ENCODE measurements around the gene MAST2. TPM values are rescaled to one million over a fixed set of nuclear protein-coding genes. Genes with fewer than 3 reads are reported as not detected.
"Not testable (repeated sequence)": the region's sequence is repeated elsewhere in the genome, so short reads cannot be mapped to it uniquely, and the experiment has no call there.

MAST2 gene
- polyA plus RNA-seq, 1 donor, result 49.7 TPM

- no peaks in the 10 kb centered on the region for H3K27me3 ChIP-seq (ENCODE audit: control insufficient read depth, insufficient read depth, low read length)
- no peaks in the 10 kb centered on the region for H3K36me3 ChIP-seq (ENCODE audit: control insufficient read depth, insufficient read depth, low read length)
- H3K9me3 ChIP-seq (ENCODE audit: control insufficient read depth, low read depth, low read length), result no peaks in the 10 kb centered on the region
- H3K4me3 ChIP-seq (ENCODE audit: low read length), result no peak overlapping the region
- 90% methylated on average over 1 of the region's 6 CpGs for WGBS (ENCODE audit: insufficient coverage, low lambda C conversion rate)
- DNase-seq, result no peak
- H3K4me1 ChIP-seq (ENCODE audit: control insufficient read depth, insufficient read depth, low read length), result no peaks in the 10 kb centered on the region
- no peak overlapping the region for H3K27ac ChIP-seq (ENCODE audit: low read length)
Measured at GRCh38 chr1:45870500-45870899, 67.1 kb downstream of the MAST2 start.

- not testable (repeated sequence) for H3K4me3 ChIP-seq (ENCODE audit: low read length); H3K9me3 ChIP-seq (ENCODE audit: control insufficient read depth, low read depth, low read length); H3K36me3 ChIP-seq (ENCODE audit: control insufficient read depth, insufficient read depth, low read length); H3K27me3 ChIP-seq (ENCODE audit: control insufficient read depth, insufficient read depth, low read length); H3K4me1 ChIP-seq (ENCODE audit: control insufficient read depth, insufficient read depth, low read length)
- WGBS (ENCODE audit: insufficient coverage, low lambda C conversion rate), result no CpG with 5 or more reads among the region's 14 CpGs
- DNase-seq, result peak; percentile 64 to 81
- H3K27ac ChIP-seq (ENCODE audit: low read length), result peak overlapping the region; percentile 75
Measured at GRCh38 chr1:45872173-45872801, 68.9 kb downstream of the MAST2 start.

- WGBS (ENCODE audit: insufficient coverage, low lambda C conversion rate), result 70% methylated on average over 2 of the region's 2 CpGs
- H3K9me3 ChIP-seq (ENCODE audit: control insufficient read depth, low read depth, low read length), result no peaks in the 10 kb centered on the region
- no peaks in the 10 kb centered on the region for H3K36me3 ChIP-seq (ENCODE audit: control insufficient read depth, insufficient read depth, low read length)
Measured at GRCh38 chr1:45876000-45876617, 72.7 kb downstream of the MAST2 start.

GRCh38 chr1:45877264-45877663 lies 73.9 kb downstream of the MAST2 start:
- Histone ChIP-seq H3K9me3 (ENCODE audit: control insufficient read depth, low read depth, low read length) (no peaks in the 10 kb centered on the region), H3K36me3 (ENCODE audit: control insufficient read depth, insufficient read depth, low read length) (no peaks in the 10 kb centered on the region), H3K27ac (ENCODE audit: low read length) (no peak overlapping the region), H3K4me3 (ENCODE audit: low read length) (no peak overlapping the region), H3K4me1 (ENCODE audit: control insufficient read depth, insufficient read depth, low read length) (no peaks in the 10 kb centered on the region), H3K27me3 (ENCODE audit: control insufficient read depth, insufficient read depth, low read length) (no peaks in the 10 kb centered on the region)
- no peak for DNase-seq
- 92% methylated on average over 2 of the region's 4 CpGs for WGBS (ENCODE audit: insufficient coverage, low lambda C conversion rate)

More at GRCh38 chr1:45876000-45876617, 72.7 kb downstream of the MAST2 start:
- H3K27ac ChIP-seq (ENCODE audit: low read length), result no peak overlapping the region
- no peak for DNase-seq
- H3K4me3 ChIP-seq (ENCODE audit: low read length), result no peak overlapping the region
- H3K4me1 ChIP-seq (ENCODE audit: control insufficient read depth, insufficient read depth, low read length), result no peaks in the 10 kb centered on the region
- H3K27me3 ChIP-seq (ENCODE audit: control insufficient read depth, insufficient read depth, low read length), result no peaks in the 10 kb centered on the region

- Histone ChIP-seq H3K27ac (ENCODE audit: low read length) (no peak overlapping the region), H3K27me3 (ENCODE audit: control insufficient read depth, insufficient read depth, low read length) (no peaks in the 10 kb centered on the region), H3K4me1 (ENCODE audit: control insufficient read depth, insufficient read depth, low read length) (no peaks in the 10 kb centered on the region), H3K36me3 (ENCODE audit: control insufficient read depth, insufficient read depth, low read length) (no peaks in the 10 kb centered on the region), H3K4me3 (ENCODE audit: low read length) (no peak overlapping the region), H3K9me3 (ENCODE audit: control insufficient read depth, low read depth, low read length) (no peaks in the 10 kb centered on the region)
- no peak for DNase-seq
- 95% methylated on average over 3 of the region's 4 CpGs for WGBS (ENCODE audit: insufficient coverage, low lambda C conversion rate)
Measured at GRCh38 chr1:45879885-45880598, 76.6 kb downstream of the MAST2 start.

GRCh38 chr1:45880930-45881329 lies 77.5 kb downstream of the MAST2 start:
- H3K27ac ChIP-seq (ENCODE audit: low read length), result no peak overlapping the region
- 100% methylated on average over 1 of the region's 3 CpGs for WGBS (ENCODE audit: insufficient coverage, low lambda C conversion rate)

GRCh38 chr1:45883658-45884057 lies 80.2 kb downstream of the MAST2 start:
- no peak overlapping the region for H3K4me3 ChIP-seq (ENCODE audit: low read length)
- no peaks in the 10 kb centered on the region for H3K36me3 ChIP-seq (ENCODE audit: control insufficient read depth, insufficient read depth, low read length)
- no peak for DNase-seq
- H3K27ac ChIP-seq (ENCODE audit: low read length), result no peak overlapping the region
- no CpG with 5 or more reads among the region's 1 CpG for WGBS (ENCODE audit: insufficient coverage, low lambda C conversion rate)
- H3K9me3 ChIP-seq (ENCODE audit: control insufficient read depth, low read depth, low read length), result no peaks in the 10 kb centered on the region
- no peaks in the 10 kb centered on the region for H3K4me1 ChIP-seq (ENCODE audit: control insufficient read depth, insufficient read depth, low read length)
- H3K27me3 ChIP-seq (ENCODE audit: control insufficient read depth, insufficient read depth, low read length), result no peaks in the 10 kb centered on the region

More at GRCh38 chr1:45880930-45881329, 77.5 kb downstream of the MAST2 start:
- H3K4me3 ChIP-seq (ENCODE audit: low read length), result no peak overlapping the region
- H3K4me1 ChIP-seq (ENCODE audit: control insufficient read depth, insufficient read depth, low read length), result no peaks in the 10 kb centered on the region
- DNase-seq, result no peak
- no peaks in the 10 kb centered on the region for H3K36me3 ChIP-seq (ENCODE audit: control insufficient read depth, insufficient read depth, low read length)
- H3K27me3 ChIP-seq (ENCODE audit: control insufficient read depth, insufficient read depth, low read length), result no peaks in the 10 kb centered on the region
- H3K9me3 ChIP-seq (ENCODE audit: control insufficient read depth, low read depth, low read length), result no peaks in the 10 kb centered on the region

- Histone ChIP-seq H3K27me3 (ENCODE audit: control insufficient read depth, insufficient read depth, low read length) (no peaks in the 10 kb centered on the region), H3K9me3 (ENCODE audit: control insufficient read depth, low read depth, low read length) (no peaks in the 10 kb centered on the region), H3K4me1 (ENCODE audit: control insufficient read depth, insufficient read depth, low read length) (no peaks in the 10 kb centered on the region), H3K27ac (ENCODE audit: low read length) (no peak overlapping the region), H3K4me3 (ENCODE audit: low read length) (no peak overlapping the region), H3K36me3 (ENCODE audit: control insufficient read depth, insufficient read depth, low read length) (no peaks in the 10 kb centered on the region)
- WGBS (ENCODE audit: insufficient coverage, low lambda C conversion rate), result no CpG with 5 or more reads among the region's 1 CpG
- no peak for DNase-seq
Measured at GRCh38 chr1:45884700-45885099, 81.3 kb downstream of the MAST2 start.

GRCh38 chr1:45886229-45886628 lies 82.8 kb downstream of the MAST2 start:
- no peaks in the 10 kb centered on the region for H3K36me3 ChIP-seq (ENCODE audit: control insufficient read depth, insufficient read depth, low read length)
- H3K27ac ChIP-seq (ENCODE audit: low read length), result no peak overlapping the region
- H3K4me3 ChIP-seq (ENCODE audit: low read length), result no peak overlapping the region
- no peak for DNase-seq
- no peaks in the 10 kb centered on the region for H3K9me3 ChIP-seq (ENCODE audit: control insufficient read depth, low read depth, low read length)
- H3K4me1 ChIP-seq (ENCODE audit: control insufficient read depth, insufficient read depth, low read length), result no peaks in the 10 kb centered on the region
- H3K27me3 ChIP-seq (ENCODE audit: control insufficient read depth, insufficient read depth, low read length), result no peaks in the 10 kb centered on the region
- no CpG with 5 or more reads among the region's 2 CpGs for WGBS (ENCODE audit: insufficient coverage, low lambda C conversion rate)

GRCh38 chr1:45887156-45887842 lies 83.9 kb downstream of the MAST2 start:
- Histone ChIP-seq H3K9me3 (ENCODE audit: control insufficient read depth, low read depth, low read length) (no peaks in the 10 kb centered on the region), H3K4me1 (ENCODE audit: control insufficient read depth, insufficient read depth, low read length) (peaks cover 3% of the 10 kb centered on the region), H3K27ac (ENCODE audit: low read length) (no peak overlapping the region), H3K4me3 (ENCODE audit: low read length) (no peak overlapping the region), H3K27me3 (ENCODE audit: control insufficient read depth, insufficient read depth, low read length) (no peaks in the 10 kb centered on the region), H3K36me3 (ENCODE audit: control insufficient read depth, insufficient read depth, low read length) (no peaks in the 10 kb centered on the region)
- no peak for DNase-seq
- WGBS (ENCODE audit: insufficient coverage, low lambda C conversion rate), result 80% methylated on average over 1 of the region's 1 CpG

All from large intestine (tissue), 3 donors.